Liver (tissue), 9 donors: Measurements from ENCODE around the gene ARMS2. TPM values are rescaled to one million over a fixed set of nuclear protein-coding genes. Genes with fewer than 3 reads are reported as not detected.

Source experiments
- DNase-seq: peaks from one replicate; pipeline ENCODE4 v3.0.0-alpha.2; 2017; ENCODE audit warnings: low spot score
- H3K27ac ChIP-seq, 2 donors: one replicate each; pipeline ENCODE4 v1.7.0; 2013; ENCODE audit warnings: inconsistent platforms in 2 of 2, low read length in 2 of 2, control low read depth in 1 of 2, low read depth in 1 of 2, mild to moderate bottlenecking in 1 of 2
- H3K27me3 ChIP-seq, 4 donors: one replicate each; pipeline versions ENCODE4 v1.6.1 to v1.7.0; 2013; ENCODE audit warnings: low read length in 3 of 4, inconsistent platforms in 1 of 4, mild to moderate bottlenecking in 1 of 4, moderate library complexity in 1 of 4; ENCODE audit not compliant: control insufficient read depth in 4 of 4, insufficient read depth in 4 of 4
- H3K36me3 ChIP-seq, 4 donors: one replicate each; pipeline versions ENCODE4 v1.6.1 to v1.7.0; 2013; ENCODE audit warnings: low read length in 3 of 4, mild to moderate bottlenecking in 3 of 4, low read depth in 1 of 4, moderate library complexity in 1 of 4; ENCODE audit not compliant: control insufficient read depth in 4 of 4, insufficient read depth in 3 of 4
- H3K4me1 ChIP-seq, 4 donors: one replicate each; pipeline versions ENCODE4 v1.6.1 to v1.7.0; 2013; ENCODE audit warnings: low read length in 3 of 4, mild to moderate bottlenecking in 3 of 4, moderate library complexity in 1 of 4; ENCODE audit not compliant: control insufficient read depth in 4 of 4, insufficient read depth in 4 of 4
- H3K4me3 ChIP-seq, 3 donors: one replicate each; pipeline versions ENCODE4 v1.6.1 to v1.7.0; 2013; ENCODE audit warnings: low read length in 3 of 3, control low read depth in 1 of 3, low read depth in 1 of 3, mild to moderate bottlenecking in 1 of 3
- H3K9ac ChIP-seq, 2 donors: one replicate each; pipeline ENCODE4 v1.7.0; 2013; ENCODE audit warnings: low read length in 2 of 2, mild to moderate bottlenecking in 2 of 2, moderate library complexity in 2 of 2, control low read depth in 1 of 2, low read depth in 1 of 2
- H3K9me3 ChIP-seq, 4 donors: one replicate each; pipeline versions ENCODE4 v1.6.1 to v1.7.0; 2013; ENCODE audit warnings: low read length in 3 of 4; ENCODE audit not compliant: control insufficient read depth in 4 of 4
- EGR1 ChIP-seq, 2 donors: IDR thresholded peaks; 2 replicates each; pipeline ENCODE4 v1.6.1; 2016 to 2018; ENCODE audit warnings: antibody characterized with exemption in 2 of 2, low read depth in 2 of 2
- FOXA1 ChIP-seq: IDR thresholded peaks from 2 replicates; pipeline ENCODE4 v1.6.1; 2016; ENCODE audit warnings: antibody characterized with exemption
- FOXA2 ChIP-seq: IDR thresholded peaks from 2 replicates; pipeline ENCODE4 v1.6.1; 2016; ENCODE audit warnings: antibody characterized with exemption
- JUND ChIP-seq, 2 donors: IDR thresholded peaks; 2 replicates each; pipeline ENCODE4 v1.6.1; 2016; ENCODE audit warnings: antibody characterized with exemption in 2 of 2
- MAX ChIP-seq: IDR thresholded peaks from 2 replicates; pipeline ENCODE4 v1.6.1; 2016; ENCODE audit warnings: antibody characterized with exemption
- NR2F2 ChIP-seq: IDR thresholded peaks from 2 replicates; pipeline ENCODE4 v1.6.1; 2016; ENCODE audit warnings: antibody characterized with exemption
- RAD21 ChIP-seq, 2 donors: IDR thresholded peaks; 2 replicates each; pipeline ENCODE4 v1.6.1; 2016; ENCODE audit warnings: antibody characterized with exemption in 2 of 2, mild to moderate bottlenecking in 2 of 2
- REST ChIP-seq: IDR thresholded peaks from 2 replicates; pipeline ENCODE4 v1.6.1; 2016; ENCODE audit warnings: antibody characterized with exemption, mild to moderate bottlenecking
- RXRA ChIP-seq, 2 donors: IDR thresholded peaks; 2 replicates each; pipeline ENCODE4 v1.6.1; 2017 to 2018; ENCODE audit warnings: antibody characterized with exemption in 2 of 2, mild to moderate bottlenecking in 1 of 2
- SP1 ChIP-seq: IDR thresholded peaks from 2 replicates; pipeline ENCODE4 v1.6.1; 2018; ENCODE audit warnings: antibody characterized with exemption, mild to moderate bottlenecking
- TAF1 ChIP-seq: conservative IDR thresholded peaks from 2 replicates; pipeline ENCODE4 v1.6.1; 2016; ENCODE audit warnings: antibody characterized with exemption, mild to moderate bottlenecking
- YY1 ChIP-seq: IDR thresholded peaks from 2 replicates; pipeline ENCODE4 v1.6.1; 2016; ENCODE audit warnings: antibody characterized with exemption, mild to moderate bottlenecking
- ZBTB33 ChIP-seq: IDR thresholded peaks from 2 replicates; pipeline ENCODE4 v1.6.1; 2016; ENCODE audit warnings: antibody characterized with exemption
- WGBS: extraction: QIAGEN DNeasy Blood & Tissue Kit; methylation state at CpG from one replicate; pipeline ENCODE4 v1.1.7; 2013; 5-methylcytosine and 5-hydroxymethylcytosine counted together
- polyA plus RNA-seq, 2 donors: library from polyadenylated mRNA; stranded (reverse) in 1 of 2; unstranded in 1 of 2; fragments of 200-250 nt in 1 of 2; fragments of >200 nt in 1 of 2; fragmentation: Nextera tagmentation in 1 of 2; extraction: Ambion mirVana in 1 of 2; gene quantifications; one replicate each; pipeline versions ENCODE4 v1.2.1 to v1.2.3, GENCODE V29; 2013 to 2015
- total RNA-seq, 2 donors: library from RNA; depleted of rRNA; stranded (reverse); fragments of >200 nt; gene quantifications; one replicate each; pipeline ENCODE4 v1.2.3, GENCODE V29; 2014
- donor health status: healthy.
- donor health status: healthy.
- donor health status: healthy.
- donor health status: healthy.
- donor health status: healthy.

Gene ARMS2
- total and polyA plus RNA-seq, 4 donors = 0.17 TPM; not detected in 3

- Histone ChIP-seq H3K9ac (no peak overlapping the region), H3K27ac (no peak overlapping the region), H3K4me3 (no peak overlapping the region), H3K9me3 (no peaks in the 10 kb centered on the region), H3K4me1 (peaks cover 0 to 5% (median 3%) of the 10 kb centered on the region in 4 donors), H3K27me3 (no peaks in the 10 kb centered on the region), H3K36me3 (no peaks in the 10 kb centered on the region)
- WGBS = 97% methylated on average over 4 of the region's 4 CpGs
- TF ChIP-seq YY1 = no peak
- TF ChIP-seq TAF1 = no peak
- no peak for TF ChIP-seq RXRA (IDR thresholded peaks at IDR 0.05)
- TF ChIP-seq ZBTB33 = no peak
- no peak for TF ChIP-seq SP1
- TF ChIP-seq EGR1 (IDR thresholded peaks at IDR 0.05; ENCODE audit: low read depth in 2 of 2) = no peak
- TF ChIP-seq FOXA2 = no peak
- no peak for DNase-seq
These were observed 17.2 kb downstream of the ARMS2 start for GRCh38 chr10:122471531-122472177.

- Histone ChIP-seq H3K9me3 (no peaks in the 10 kb centered on the region), H3K4me1 (peaks cover 0 to 5% (median 3%) of the 10 kb centered on the region in 4 donors), H3K36me3 (no peaks in the 10 kb centered on the region), H3K4me3 (no peak overlapping the region), H3K27ac (no peak overlapping the region), H3K9ac (no peak overlapping the region), H3K27me3 (no peaks in the 10 kb centered on the region)
- WGBS = 90% methylated on average over 8 of the region's 8 CpGs
- no peak for TF ChIP-seq RAD21 (IDR thresholded peaks at IDR 0.05)
- DNase-seq = no peak
These were observed 18.7 kb downstream of the ARMS2 start for GRCh38 chr10:122473116-122473515.

- Histone ChIP-seq H3K9me3 (no peaks in the 10 kb centered on the region), H3K36me3 (no peaks in the 10 kb centered on the region), H3K27ac (no peak overlapping the region), H3K27me3 (no peaks in the 10 kb centered on the region), H3K9ac (no peak overlapping the region), H3K4me3 (no peak overlapping the region), H3K4me1 (peaks cover 0 to 5% (median 2%) of the 10 kb centered on the region in 4 donors)
- TF ChIP-seq NR2F2 (peak; percentile 78), RAD21 (IDR thresholded peaks at IDR 0.05) (no peak), JUND (IDR thresholded peaks at IDR 0.05) (no peak), REST (no peak), FOXA1 (no peak), MAX (no peak), RXRA (IDR thresholded peaks at IDR 0.05) (no peak)
- WGBS = 66% methylated on average over 15 of the region's 15 CpGs
- DNase-seq = no peak
These were observed 19.8 kb downstream of the ARMS2 start for GRCh38 chr10:122474131-122474818.
